ENCODE data around the gene FAM200C. TPM values are rescaled to one million over a fixed set of nuclear protein-coding genes. Genes with fewer than 3 reads are reported as not detected.

The FAM200C gene
- total and polyA plus RNA-seq, 2 donors (not counting 1 experiment from before 2014, with no cell fraction given), result 0.28 to 1.3 TPM

GRCh38 chr5:160354666-160355065, 45.2 kb downstream of the FAM200C start:
- no peak overlapping the region for H3K4me2 ChIP-seq (replicated peaks; ENCODE audit: low read depth, low read length, poor library complexity, severe bottlenecking)
- no peaks in the 10 kb centered on the region for H3K4me1 ChIP-seq (ENCODE audit: control insufficient read depth in 2 of 2, insufficient read depth in 2 of 2, low read length in 2 of 2)
- 94% methylated on average over 13 of the region's 14 CpGs for WGBS (ENCODE audit: insufficient coverage)
- H2AFZ ChIP-seq (ENCODE audit: insufficient read depth, low read depth, low read length, poor library complexity, severe bottlenecking), result no peak overlapping the region
- H3K27ac Mint-ChIP-seq, result no peak overlapping the region
- H3K9ac ChIP-seq (ENCODE audit: low read length), result no peak overlapping the region
- H3K36me3 ChIP-seq (replicated peaks in 1 of 2; ENCODE audit: control extremely low read depth in 1 of 2, control insufficient read depth in 1 of 2, extremely low read depth in 1 of 2, insufficient read depth in 2 of 2, low read length in 1 of 2), result no peaks in the 10 kb centered on the region
- H3K4me3 Mint-ChIP-seq, result no peak overlapping the region
- H3K79me2 ChIP-seq (ENCODE audit: control insufficient read depth, insufficient read depth, low read length), result no peaks in the 10 kb centered on the region
- POLR2A ChIA-PET, result no interaction called here
- no peaks in the 10 kb centered on the region for H3K4me1 Mint-ChIP-seq
- no peaks in the 10 kb centered on the region for H4K20me1 ChIP-seq (ENCODE audit: control insufficient read depth, insufficient read depth, low read length, poor library complexity, severe bottlenecking)
- no peaks in the 10 kb centered on the region for H3K9me3 Mint-ChIP-seq (ENCODE audit: insufficient read depth)
- TF ChIP-seq EZH2 (IDR thresholded peaks at IDR 0.05; ENCODE audit: borderline replicate concordance, insufficient read depth, low read depth, low read length, poor library complexity, severe bottlenecking) (no peak), CTCF (IDR thresholded peaks at IDR 0.05) (no peak)
- H3K4me3 ChIP-seq (ENCODE audit: control extremely low read depth in 1 of 5, extremely low read depth in 1 of 5, insufficient read depth in 1 of 5, low read depth in 2 of 5, low read length in 4 of 5), result no peak overlapping the region
- no peaks in the 10 kb centered on the region for H3K27me3 ChIP-seq (replicated peaks in 1 of 4; ENCODE audit: control extremely low read depth in 1 of 4, control insufficient read depth in 3 of 4, insufficient read depth in 4 of 4, low read length in 3 of 4)
- H3K27me3 Mint-ChIP-seq, result peaks cover 9% of the 10 kb centered on the region
- intact Hi-C loops (cut with micrococcal nuclease), result no loop called here
- ATAC-seq (ENCODE audit: low read depth) (no peak), DNase-seq (no peak)
- CTCF ChIA-PET, result no interaction called here
- no peaks in the 10 kb centered on the region for H3K9me3 ChIP-seq (ENCODE audit: control extremely low read depth in 1 of 3, control insufficient read depth in 2 of 3, insufficient read depth in 1 of 3, low read length in 2 of 3)
- H3K27ac ChIP-seq (ENCODE audit: low read length in 2 of 2), result no peak overlapping the region

- Mint-ChIP-seq H3K4me3 (no peak overlapping the region), H3K9me3 (ENCODE audit: insufficient read depth) (no peaks in the 10 kb centered on the region), H3K27ac (no peak overlapping the region), H3K27me3 (peaks cover 9% of the 10 kb centered on the region), H3K4me1 (no peaks in the 10 kb centered on the region)
- no peak overlapping the region for H3K9ac ChIP-seq (ENCODE audit: low read length)
- no peaks in the 10 kb centered on the region for H3K36me3 ChIP-seq (replicated peaks in 1 of 2; ENCODE audit: control extremely low read depth in 1 of 2, control insufficient read depth in 1 of 2, extremely low read depth in 1 of 2, insufficient read depth in 2 of 2, low read length in 1 of 2)
- H3K4me1 ChIP-seq (ENCODE audit: control insufficient read depth in 2 of 2, insufficient read depth in 2 of 2, low read length in 2 of 2), result no peaks in the 10 kb centered on the region
- H3K4me3 ChIP-seq (ENCODE audit: control extremely low read depth in 1 of 5, extremely low read depth in 1 of 5, insufficient read depth in 1 of 5, low read depth in 2 of 5, low read length in 4 of 5), result no peak overlapping the region
- H3K79me2 ChIP-seq (ENCODE audit: control insufficient read depth, insufficient read depth, low read length), result no peaks in the 10 kb centered on the region
- ChIA-PET POLR2A (no interaction called here), CTCF (interaction anchor here (0.8 to 0.9 kb wide), 2 partner anchors 8 to 9 kb away, joined by 3 read pairs; no protein-coding TSS in a partner anchor)
- no peaks in the 10 kb centered on the region for H3K27me3 ChIP-seq (replicated peaks in 1 of 4; ENCODE audit: control extremely low read depth in 1 of 4, control insufficient read depth in 3 of 4, insufficient read depth in 4 of 4, low read length in 3 of 4)
- ATAC-seq (ENCODE audit: low read depth), result no peak
- H2AFZ ChIP-seq (ENCODE audit: insufficient read depth, low read depth, low read length, poor library complexity, severe bottlenecking), result no peak overlapping the region
- TF ChIP-seq CTCF (IDR thresholded peaks at IDR 0.05) (no peak), EZH2 (IDR thresholded peaks at IDR 0.05; ENCODE audit: borderline replicate concordance, insufficient read depth, low read depth, low read length, poor library complexity, severe bottlenecking) (no peak)
- no peak overlapping the region for H3K4me2 ChIP-seq (replicated peaks; ENCODE audit: low read depth, low read length, poor library complexity, severe bottlenecking)
- H4K20me1 ChIP-seq (ENCODE audit: control insufficient read depth, insufficient read depth, low read length, poor library complexity, severe bottlenecking), result no peaks in the 10 kb centered on the region
- no peak for DNase-seq
- H3K27ac ChIP-seq (ENCODE audit: low read length in 2 of 2), result no peak overlapping the region
- intact Hi-C loops (cut with micrococcal nuclease), result no loop called here
- no peaks in the 10 kb centered on the region for H3K9me3 ChIP-seq (ENCODE audit: control extremely low read depth in 1 of 3, control insufficient read depth in 2 of 3, insufficient read depth in 1 of 3, low read length in 2 of 3)
- WGBS (ENCODE audit: insufficient coverage), result 97% methylated on average over 5 of the region's 8 CpGs
Measured at GRCh38 chr5:160353379-160353778, 46.5 kb downstream of the FAM200C start.

All from B cell (primary cell).